ENCODE results near the gene DACT2.

- TF ChIP-seq POLR2A (IDR thresholded peaks at IDR 0.05; ENCODE audit: low read length), result no peak
- no peak for TF ChIP-seq GATA1 (IDR thresholded peaks at IDR 0.05; ENCODE audit: low read depth, low read length)
Measured at GRCh38 chr6:168279403-168279935, 40.1 kb downstream of the DACT2 start.
